ENCODE measurements around the gene SMKR1.

GRCh38 chr7:129550693-129551360 is 48.5 kb downstream of the SMKR1 start:
- TF ChIP-seq CTCF (conservative IDR thresholded peaks at IDR 0.05 in 1 of 2, IDR thresholded peaks at IDR 0.05 in 1 of 2; ENCODE audit: extremely low read depth in 1 of 2, insufficient read depth in 1 of 2, low read depth in 1 of 2, low read length in 2 of 2) = no peak
- TF ChIP-seq EZH2 (IDR thresholded peaks at IDR 0.05; ENCODE audit: borderline replicate concordance, low read length) = no peak
